Right ventricle myocardium superior (tissue), 1 donor: ENCODE data around the gene SS18L1. TPM values are rescaled to one million over a fixed set of nuclear protein-coding genes. Genes with fewer than 3 reads are reported as not detected.
A peak's percentile ranks its signal among the peaks of the same experiment; 100 is the strongest.

Experiments
- ATAC-seq: fragments of 200-7000 bp; cut with Tn5 transposase; one replicate; pipeline ENCODE4 v1.9.1; 2020; ENCODE audit warnings: mild to moderate bottlenecking; ENCODE audit not compliant: poor library complexity
- DNase-seq: peaks from one replicate; pipeline ENCODE4 v3.0.0-alpha.2; 2020
- intact Hi-C: fragments of 100-400 bp; cut with DNase I; formaldehyde crosslinking; loops from one replicate; pipeline ENCODE4 v1.11.2; 2022
- total RNA-seq: library from RNA; stranded (reverse); fragmentation: NEBNext Ultra II Directional; extraction: Animal tissue kit (Norgen Biotek cat#: 25700); gene quantifications from one replicate; pipeline ENCODE4 v1.2.1, GENCODE V29; 2021
- donor health status: DM: no; HTN: yes; CAD: no; lungs with severe emphysema.

The SS18L1 gene
- total RNA-seq, 1 donor from 2014 or later: 8.9 TPM

DNA sequence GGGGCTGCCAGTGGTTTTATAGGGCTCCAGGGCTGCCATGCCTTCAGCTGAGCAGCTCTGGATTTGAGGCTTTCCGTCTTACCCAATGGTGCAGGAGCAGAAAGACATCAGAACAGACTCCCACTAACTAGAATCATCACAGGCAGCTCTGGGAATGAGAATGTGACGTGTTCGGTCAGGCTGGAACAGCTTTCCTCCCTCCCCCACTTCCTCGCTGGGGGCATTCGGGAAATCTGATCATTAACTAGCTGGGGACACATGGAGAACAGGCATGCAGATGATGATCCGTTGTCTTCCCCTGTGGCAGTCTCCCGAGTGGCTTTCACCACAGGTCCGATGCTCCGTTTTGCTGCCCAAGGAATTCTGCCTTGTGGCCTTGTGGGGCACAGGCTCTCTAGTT, 33.7 kb downstream of the SS18L1 start:
- intact Hi-C loops: no loop called here
- DNase-seq: no peak
- ATAC-seq: no peak

DNA sequence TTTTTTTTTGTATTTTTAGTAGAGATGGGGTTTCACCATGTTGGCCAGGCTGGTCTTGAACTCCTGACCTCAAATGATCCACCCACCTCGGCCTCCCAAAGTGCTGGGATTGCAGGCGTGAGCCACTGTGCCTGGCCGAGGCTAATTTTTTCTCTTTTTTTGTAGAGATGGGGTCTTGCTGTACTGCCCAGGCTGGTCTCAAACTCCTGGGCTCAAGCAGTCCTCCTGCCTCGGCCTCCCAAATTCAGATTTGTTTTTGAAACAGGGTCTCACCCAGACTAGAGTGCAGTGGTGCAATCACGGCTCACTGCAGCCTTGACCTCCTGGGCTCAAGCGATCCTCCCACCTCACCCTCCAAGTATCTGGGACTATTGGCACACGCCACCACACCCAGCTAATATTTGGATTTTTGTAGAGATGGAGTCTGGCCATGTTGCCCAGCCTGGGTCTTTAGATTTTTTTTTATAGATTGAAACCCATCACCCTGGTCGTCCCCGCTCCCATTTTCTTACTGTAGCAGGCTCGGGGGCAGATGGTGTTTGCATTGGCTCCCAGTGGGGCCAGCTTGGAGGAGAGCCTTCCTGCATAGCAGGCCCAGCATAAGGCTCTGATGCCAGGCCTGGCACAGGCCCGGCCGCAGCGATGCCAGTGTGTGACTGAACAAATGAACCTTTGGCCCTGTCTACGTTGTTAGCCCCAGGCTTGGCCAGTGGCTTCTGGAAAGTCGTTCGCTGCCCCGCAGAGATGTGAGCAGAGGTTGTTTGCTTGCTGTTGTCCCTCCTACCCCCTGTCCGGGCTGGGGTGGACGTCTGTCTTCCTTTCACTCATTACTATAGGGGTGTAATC, 35.0 kb downstream of the SS18L1 start:
- ATAC-seq (no peak), DNase-seq (no peak)
- intact Hi-C loops: no loop called here

DNA sequence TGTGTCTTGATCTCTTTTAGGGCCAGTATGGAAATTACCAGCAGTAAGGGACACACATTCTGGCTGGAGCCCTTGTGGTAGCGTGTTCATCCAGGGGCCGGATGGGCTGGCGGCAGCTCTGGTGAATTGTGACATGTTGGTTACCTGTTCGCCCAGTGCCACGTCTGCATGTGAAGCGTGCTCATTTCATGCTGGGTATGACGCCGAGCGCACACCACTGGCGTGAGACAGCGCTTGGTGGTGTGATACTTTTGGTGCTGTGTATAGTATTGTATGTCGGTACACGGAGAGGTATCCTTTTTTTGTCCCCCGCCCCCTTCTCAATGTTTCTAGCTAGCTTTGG, 35.6 kb downstream of the SS18L1 start:
- ATAC-seq: no peak
- intact Hi-C loops: no loop called here

DNA sequence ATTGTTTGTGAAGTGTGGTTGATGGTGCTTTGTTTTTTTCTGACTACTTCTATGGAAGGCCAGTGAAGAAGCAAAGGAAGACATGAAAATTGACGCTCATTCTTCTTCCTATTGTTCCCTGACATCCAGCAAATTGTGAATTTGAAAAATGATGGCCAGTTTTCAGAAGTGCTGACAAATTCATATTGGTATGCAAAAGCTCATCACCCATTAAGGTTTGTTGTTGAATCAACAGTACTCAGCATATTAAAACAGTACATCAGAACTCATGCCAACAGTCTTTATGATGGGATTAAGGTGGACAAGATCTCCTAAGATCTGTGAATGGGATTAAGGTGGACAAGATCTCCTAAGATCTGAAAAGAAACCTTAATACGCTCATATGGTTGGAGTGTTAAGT, 38.2 kb downstream of the SS18L1 start:
- no peak for DNase-seq
- no peak for ATAC-seq
- intact Hi-C loops: no loop called here

More for the DNA sequence above, 35.6 kb downstream of the SS18L1 start:
- no peak for DNase-seq

GRCh38 chr20:62182469-62183425, 39.2 kb downstream of the SS18L1 start, which contains the start of gene MTG2:
MTG2 (plus strand) TSS chr20:62183028; CDS start chr20:62193421, 10,393 bp downstream.
- intact Hi-C loops: no loop called here
- peak; percentile 97 for DNase-seq
- ATAC-seq: peak; percentile 98

DNA sequence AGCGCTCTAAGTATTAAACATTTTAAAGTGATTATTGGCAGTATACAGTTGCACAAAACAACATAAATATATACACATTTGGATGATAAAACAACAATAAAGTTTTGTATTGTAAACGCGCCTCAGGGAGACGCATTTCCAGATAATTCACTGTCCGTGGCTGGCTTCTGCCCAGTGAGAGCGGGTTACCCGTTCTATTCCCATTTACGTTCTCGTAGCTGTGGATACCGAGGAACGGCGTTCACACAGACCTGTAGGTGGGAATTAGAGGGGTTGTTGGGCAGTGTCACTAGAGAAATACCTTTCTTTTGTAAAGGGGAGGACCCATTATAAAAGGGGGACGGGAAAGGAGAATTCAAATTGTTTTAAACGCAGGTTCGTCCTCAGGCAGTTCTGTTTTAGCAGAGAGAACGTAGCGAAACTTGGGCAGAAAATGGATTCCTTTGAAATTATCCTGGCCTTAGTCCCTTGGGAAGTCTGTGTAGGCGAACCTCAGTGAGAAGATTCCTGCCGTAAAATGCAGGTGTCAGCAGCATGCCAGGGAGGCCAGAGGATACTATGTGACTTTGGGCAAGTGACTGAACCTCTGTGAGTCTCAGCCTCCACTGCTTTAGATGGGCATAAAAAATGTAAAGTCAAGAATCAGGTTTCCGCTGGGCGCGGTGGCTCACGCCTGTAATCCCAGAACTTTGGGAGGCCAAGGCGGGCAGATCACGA, 40.0 kb downstream of the SS18L1 start:
- intact Hi-C loops: no loop called here
- no peak for DNase-seq
- no peak for ATAC-seq

GRCh38 chr20:62186096-62186426, 42.5 kb downstream of the SS18L1 start:
- ATAC-seq (no peak), DNase-seq (no peak)
- intact Hi-C loops: no loop called here

GRCh38 chr20:62186887-62187866, 43.6 kb downstream of the SS18L1 start:
- intact Hi-C loops: no loop called here
- DNase-seq: no peak
- ATAC-seq: no peak

- peak; percentile 25 for DNase-seq
- intact Hi-C loops: no loop called here
- no peak for ATAC-seq
Observed at GRCh38 chr20:62190639-62191411, 47.3 kb downstream of the SS18L1 start.

GRCh38 chr20:62191781-62192559, 48.4 kb downstream of the SS18L1 start:
- intact Hi-C loops: no loop called here
- peak; percentile 58 for ATAC-seq
- peak; percentile 34 for DNase-seq

- intact Hi-C loops: no loop called here
- DNase-seq (peak; percentile 47), ATAC-seq (peak; percentile 57)
Observed at GRCh38 chr20:62192635-62193034, 49.1 kb downstream of the SS18L1 start.

DNA sequence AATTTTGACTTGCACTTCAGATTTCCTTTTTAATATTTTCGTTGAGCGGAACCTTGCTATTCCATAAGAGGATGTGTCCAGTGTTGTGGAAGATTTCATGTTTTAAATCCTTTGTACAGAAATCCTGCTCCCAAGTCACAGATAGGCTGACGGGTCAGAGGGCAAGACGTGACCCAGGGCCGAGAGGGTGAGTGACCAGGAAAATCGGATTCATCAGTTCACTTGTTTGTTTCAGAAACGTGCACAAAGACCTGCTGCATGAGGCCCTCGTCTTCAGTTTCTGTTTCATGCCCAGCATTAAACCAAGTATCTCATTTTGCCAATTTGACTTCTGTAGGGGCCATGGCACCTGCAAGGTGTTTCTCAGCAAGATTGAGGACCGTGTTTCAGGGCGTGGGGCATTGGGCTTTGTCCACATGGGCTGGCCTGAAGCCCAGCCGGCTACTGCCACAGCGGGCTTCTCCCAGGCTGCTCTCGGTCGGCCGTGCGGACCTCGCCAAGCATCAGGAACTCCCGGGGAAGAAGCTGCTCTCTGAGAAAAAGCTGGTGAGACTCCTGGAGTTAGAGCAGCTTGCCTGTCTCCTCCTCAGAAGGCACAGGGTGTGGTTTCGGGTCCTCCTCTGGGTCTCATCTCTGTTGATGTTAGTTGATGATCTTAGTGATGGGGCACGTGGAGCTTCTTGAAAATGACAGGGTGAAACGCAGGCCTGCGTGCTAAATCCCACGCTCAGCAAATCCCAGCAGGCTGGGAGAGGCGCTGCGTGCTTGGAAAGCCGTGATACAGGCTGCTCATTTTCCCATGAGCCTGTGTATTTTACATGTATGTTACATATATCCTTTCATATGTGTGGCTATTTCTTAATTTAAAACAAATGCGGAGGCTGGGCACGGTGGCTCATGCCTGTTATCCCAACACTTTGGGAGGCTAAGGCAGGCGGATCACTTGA, 49.8 kb downstream of the SS18L1 start:
- ATAC-seq (no peak), DNase-seq (peak; percentile 30)
- intact Hi-C loops: no loop called here

DNA sequence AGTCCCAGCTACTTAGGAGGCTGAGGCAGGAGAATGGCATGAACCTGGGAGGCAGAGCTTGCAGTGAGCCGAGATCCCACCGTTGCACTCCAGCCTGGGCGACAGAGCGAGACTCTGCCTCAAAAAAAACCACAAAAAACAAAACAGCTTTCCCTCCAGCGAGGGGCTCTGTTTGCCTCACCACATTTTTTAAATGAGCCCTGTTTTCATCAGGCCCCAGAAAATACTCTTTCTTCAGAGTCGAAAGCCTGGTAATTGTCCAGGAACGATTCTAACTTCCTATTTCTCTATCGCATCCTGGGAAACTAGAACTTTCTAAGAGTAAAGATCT, 51.5 kb downstream of the SS18L1 start:
- intact Hi-C loops: no loop called here
- no peak for ATAC-seq
- DNase-seq: no peak

DNA sequence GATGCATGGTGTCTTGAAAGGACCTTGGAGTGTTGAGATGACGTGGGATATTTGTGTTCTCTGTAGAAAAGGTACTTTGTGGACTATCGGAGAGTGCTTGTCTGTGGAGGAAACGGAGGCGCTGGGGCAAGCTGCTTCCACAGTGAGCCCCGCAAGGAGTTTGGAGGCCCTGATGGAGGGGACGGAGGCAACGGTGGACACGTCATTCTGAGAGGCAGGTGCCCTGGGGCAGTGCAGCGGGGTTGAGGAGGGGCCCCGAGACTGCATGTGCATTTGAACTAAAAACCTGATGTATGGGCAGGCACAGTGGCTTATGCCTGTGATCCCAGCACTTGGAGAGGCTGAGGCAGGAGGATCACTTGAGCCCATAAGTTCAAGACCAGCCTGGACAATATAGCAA, 52.2 kb downstream of the SS18L1 start:
- intact Hi-C loops: no loop called here
- ATAC-seq (no peak), DNase-seq (peak; percentile 37)

GRCh38 chr20:62196286-62196685, 52.7 kb downstream of the SS18L1 start:
- intact Hi-C loops: no loop called here
- no peak for DNase-seq
- no peak for ATAC-seq

- ATAC-seq: no peak
Observed at GRCh38 chr20:62197311-62197710, 53.7 kb downstream of the SS18L1 start.

More at GRCh38 chr20:62197311-62197710, 53.7 kb downstream of the SS18L1 start:
- intact Hi-C loops: no loop called here
- DNase-seq: peak; percentile 2
